ENCODE measurements around the gene SRP9.
"Not testable (repeated sequence)": the region's sequence is repeated elsewhere in the genome, so short reads cannot be mapped to it uniquely, and the experiment has no call there.

- peak in 1 of 2 donors; percentile 52 for TF ChIP-seq POLR2AphosphoS5 (IDR thresholded peaks at IDR 0.05; ENCODE audit: insufficient read depth in 1 of 2, low read depth in 1 of 2)
- TF ChIP-seq POLR2A (IDR thresholded peaks at IDR 0.05): not testable (repeated sequence)
These were observed 33.2 kb downstream of the SRP9 start for GRCh38 chr1:225810579-225811538.
